ENCODE results near the gene TRPM2. TPM values are rescaled to one million over a fixed set of nuclear protein-coding genes. Genes with fewer than 3 reads are reported as not detected.
A peak's percentile ranks its signal among the peaks of the same experiment; 100 is the strongest.

Gene TRPM2
- total and polyA plus RNA-seq, 2 experiments from 2014 or later, result not detected

DNA sequence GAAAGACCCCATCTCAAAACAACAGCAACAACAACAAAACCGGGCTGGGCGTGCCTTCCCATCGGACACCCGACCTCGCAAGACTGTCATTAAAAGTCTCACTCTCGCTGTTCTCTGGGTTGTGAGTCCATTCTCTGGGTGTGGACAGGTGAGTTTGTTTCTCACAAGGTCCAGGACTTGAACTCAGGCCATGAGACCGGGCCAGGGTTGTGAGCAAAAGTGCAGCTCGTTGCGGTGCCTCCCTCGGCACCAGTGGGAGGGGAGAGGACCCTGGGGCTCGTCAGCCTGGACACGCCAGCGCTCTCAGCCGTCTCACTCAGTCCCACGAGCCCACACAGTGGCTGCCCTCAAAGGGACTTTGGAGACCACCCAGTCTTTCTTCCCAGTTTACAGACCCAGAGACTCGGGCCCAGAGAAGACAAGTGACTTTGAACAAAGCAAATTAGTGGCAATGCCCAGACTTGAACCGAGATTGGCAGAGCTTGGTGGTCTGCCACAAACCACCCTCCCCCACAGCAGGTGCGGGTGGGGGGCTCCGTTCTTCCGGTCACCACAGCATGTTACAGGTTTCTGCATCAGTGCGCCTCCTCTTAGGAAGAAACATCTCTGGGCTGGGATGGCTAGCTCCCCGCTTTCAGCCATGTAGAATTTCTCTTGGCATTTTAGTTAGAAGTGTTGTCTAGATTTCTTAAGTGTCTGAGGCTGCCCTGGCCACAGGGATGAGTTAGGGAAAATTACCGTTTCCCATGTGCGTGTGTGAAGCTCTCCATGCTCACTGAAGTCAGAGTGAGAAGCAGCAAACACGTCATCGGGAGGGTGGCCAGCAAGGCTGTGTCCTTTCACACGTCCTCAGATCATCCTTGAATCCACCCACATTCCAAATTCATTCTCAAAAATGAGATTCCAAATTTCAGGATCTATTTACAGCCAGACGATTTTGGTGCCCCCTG is 130.1 kb downstream of the TRPM2 start:
- no peaks in the 10 kb centered on the region for H3K9me3 ChIP-seq (ENCODE audit: low read depth)
- no peak overlapping the region for H3K4me3 ChIP-seq
- H3K36me3 ChIP-seq, result no peaks in the 10 kb centered on the region
- H3K27ac ChIP-seq, result no peak overlapping the region
- no peak for DNase-seq (ENCODE audit: low read depth in 1 of 2, low spot score in 1 of 2)
- peaks cover 20% of the 10 kb centered on the region for H3K4me1 ChIP-seq (ENCODE audit: low read depth)
- TF ChIP-seq, protein P1, sequence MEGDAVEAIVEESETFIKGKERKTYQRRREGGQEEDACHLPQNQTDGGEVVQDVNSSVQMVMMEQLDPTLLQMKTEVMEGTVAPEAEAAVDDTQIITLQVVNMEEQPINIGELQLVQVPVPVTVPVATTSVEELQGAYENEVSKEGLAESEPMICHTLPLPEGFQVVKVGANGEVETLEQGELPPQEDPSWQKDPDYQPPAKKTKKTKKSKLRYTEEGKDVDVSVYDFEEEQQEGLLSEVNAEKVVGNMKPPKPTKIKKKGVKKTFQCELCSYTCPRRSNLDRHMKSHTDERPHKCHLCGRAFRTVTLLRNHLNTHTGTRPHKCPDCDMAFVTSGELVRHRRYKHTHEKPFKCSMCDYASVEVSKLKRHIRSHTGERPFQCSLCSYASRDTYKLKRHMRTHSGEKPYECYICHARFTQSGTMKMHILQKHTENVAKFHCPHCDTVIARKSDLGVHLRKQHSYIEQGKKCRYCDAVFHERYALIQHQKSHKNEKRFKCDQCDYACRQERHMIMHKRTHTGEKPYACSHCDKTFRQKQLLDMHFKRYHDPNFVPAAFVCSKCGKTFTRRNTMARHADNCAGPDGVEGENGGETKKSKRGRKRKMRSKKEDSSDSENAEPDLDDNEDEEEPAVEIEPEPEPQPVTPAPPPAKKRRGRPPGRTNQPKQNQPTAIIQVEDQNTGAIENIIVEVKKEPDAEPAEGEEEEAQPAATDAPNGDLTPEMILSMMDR (IDR thresholded peaks at IDR 0.05; ENCODE audit: low read depth, low read length), result no peak
- H3K27me3 ChIP-seq, result no peaks in the 10 kb centered on the region

DNA sequence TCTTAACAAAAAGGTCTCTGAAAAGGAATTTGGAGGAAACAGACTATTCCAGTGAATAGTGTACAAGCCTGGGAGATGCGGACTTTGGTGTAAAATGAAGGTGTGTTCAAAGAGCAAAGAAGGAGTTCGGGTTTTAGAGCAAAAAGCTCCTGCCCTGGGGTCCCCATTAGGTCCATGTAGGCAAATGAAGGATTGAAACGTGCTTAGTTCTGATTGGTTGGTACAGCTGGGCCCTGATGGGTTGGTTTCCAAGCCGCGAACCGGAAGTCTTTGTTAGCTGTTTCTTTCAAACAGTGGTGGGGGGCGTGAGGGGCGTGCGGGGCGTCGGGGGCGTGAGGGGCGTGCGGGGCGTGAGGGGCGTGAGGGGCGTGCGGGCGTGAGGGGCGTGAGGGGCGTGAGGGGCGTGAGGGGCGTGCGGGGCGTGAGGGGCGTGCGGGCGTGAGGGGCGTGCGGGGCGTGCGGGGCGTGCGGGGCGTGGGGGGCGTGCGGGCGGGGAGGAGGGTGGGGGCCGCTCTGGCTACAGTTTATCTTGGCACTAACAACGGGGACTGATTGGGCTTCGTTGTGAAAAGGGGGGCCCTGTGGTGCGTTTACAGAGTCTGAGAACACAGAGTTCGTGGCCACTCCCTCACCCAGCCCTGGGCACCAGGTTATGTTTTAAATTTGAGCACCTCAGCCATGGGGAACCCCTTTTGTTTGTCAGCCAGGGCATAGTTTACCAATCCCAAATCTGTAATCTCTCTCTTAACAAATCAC is 131.3 kb downstream of the TRPM2 start:
- no peaks in the 10 kb centered on the region for H3K9me3 ChIP-seq (ENCODE audit: low read depth)
- H3K36me3 ChIP-seq, result no peaks in the 10 kb centered on the region
- TF ChIP-seq, protein P1 (IDR thresholded peaks at IDR 0.05; ENCODE audit: low read depth, low read length), result no peak
- no peak overlapping the region for H3K27ac ChIP-seq
- no peaks in the 10 kb centered on the region for H3K27me3 ChIP-seq
- H3K4me1 ChIP-seq (ENCODE audit: low read depth), result peaks cover 20% of the 10 kb centered on the region
- no peak for DNase-seq (ENCODE audit: low read depth in 1 of 2, low spot score in 1 of 2)
- no peak overlapping the region for H3K4me3 ChIP-seq

DNA sequence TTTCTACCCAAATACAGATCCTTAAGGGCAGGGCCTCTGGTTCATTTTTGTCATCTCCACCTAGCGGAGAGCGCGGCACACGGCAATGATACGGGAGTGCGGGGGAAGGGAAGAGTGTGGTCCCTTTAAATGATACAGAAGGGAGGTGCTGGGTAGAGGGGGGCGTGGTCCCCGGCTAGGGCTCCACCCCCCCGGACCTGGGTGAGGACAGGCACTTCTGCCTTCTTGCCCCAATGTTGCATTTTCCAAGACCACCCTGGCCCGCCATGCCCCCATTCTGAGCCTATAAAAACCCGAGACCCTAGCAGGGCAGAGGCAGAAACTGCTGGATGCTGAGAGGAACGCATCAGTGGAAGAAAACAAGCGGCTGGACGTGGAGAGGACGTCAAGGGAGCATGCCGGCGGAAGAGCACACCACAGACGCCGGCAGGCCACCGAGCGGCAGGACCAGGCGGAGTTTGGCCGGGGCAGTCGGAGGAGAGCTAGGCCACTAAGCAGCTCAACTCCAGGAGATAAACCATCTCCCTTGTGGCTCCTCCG is 131.9 kb downstream of the TRPM2 start:
- peak in 1 of 2 donors; percentile 74 for DNase-seq (ENCODE audit: low read depth in 1 of 2, low spot score in 1 of 2)
- peak overlapping the region; percentile 29 for H3K4me3 ChIP-seq
- no peaks in the 10 kb centered on the region for H3K27me3 ChIP-seq
- no peaks in the 10 kb centered on the region for H3K36me3 ChIP-seq
- H3K27ac ChIP-seq, result peak overlapping the region; percentile 36
- TF ChIP-seq, protein P1 (IDR thresholded peaks at IDR 0.05; ENCODE audit: low read depth, low read length), result no peak
- peaks cover 19% of the 10 kb centered on the region for H3K4me1 ChIP-seq (ENCODE audit: low read depth)
- no peaks in the 10 kb centered on the region for H3K9me3 ChIP-seq (ENCODE audit: low read depth)

DNA sequence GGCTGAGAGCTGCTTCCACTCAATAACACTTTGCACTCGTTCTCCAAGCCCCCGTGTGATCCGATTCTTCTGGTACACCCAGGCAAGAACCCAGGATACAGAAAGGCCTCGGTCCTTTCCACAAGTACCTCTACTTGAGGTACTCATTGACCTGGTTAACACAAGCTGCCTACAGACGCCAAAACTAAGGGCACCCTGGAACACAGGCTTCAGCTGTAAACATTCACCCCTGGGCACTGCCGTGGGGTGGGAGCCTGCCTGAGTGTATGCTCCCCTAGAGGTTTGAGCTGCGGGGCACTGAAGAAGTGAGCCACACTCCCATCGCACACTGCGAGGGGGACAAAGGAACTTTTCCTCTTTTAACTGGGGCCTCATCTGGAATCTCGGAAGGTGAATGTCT is 132.4 kb downstream of the TRPM2 start:
- no peak for DNase-seq (ENCODE audit: low read depth in 1 of 2, low spot score in 1 of 2)
- Histone ChIP-seq H3K4me3 (peak overlapping the region; percentile 29), H3K27ac (peak overlapping the region; percentile 36)

GRCh38 chr21:44486302-44486701 is 132.9 kb downstream of the TRPM2 start:
- Histone ChIP-seq H3K27me3 (no peaks in the 10 kb centered on the region), H3K4me3 (peak overlapping the region; percentile 29), H3K4me1 (ENCODE audit: low read depth) (peaks cover 11% of the 10 kb centered on the region), H3K36me3 (no peaks in the 10 kb centered on the region), H3K27ac (peak overlapping the region; percentile 36), H3K9me3 (ENCODE audit: low read depth) (no peaks in the 10 kb centered on the region)
- no peak for DNase-seq (ENCODE audit: low read depth in 1 of 2, low spot score in 1 of 2)
- TF ChIP-seq, protein P1 (IDR thresholded peaks at IDR 0.05; ENCODE audit: low read depth, low read length), result no peak

More for the DNA sequence above, 132.4 kb downstream of the TRPM2 start:
- no peaks in the 10 kb centered on the region for H3K36me3 ChIP-seq
- no peaks in the 10 kb centered on the region for H3K27me3 ChIP-seq
- TF ChIP-seq, protein P1 (IDR thresholded peaks at IDR 0.05; ENCODE audit: low read depth, low read length), result no peak
- no peaks in the 10 kb centered on the region for H3K9me3 ChIP-seq (ENCODE audit: low read depth)
- peaks cover 14% of the 10 kb centered on the region for H3K4me1 ChIP-seq (ENCODE audit: low read depth)
